Gastroesophageal sphincter (tissue), 3 donors: ENCODE results near the gene PAM.
"Not testable (repeated sequence)": the region's sequence is repeated elsewhere in the genome, so short reads cannot be mapped to it uniquely, and the experiment has no call there.

Experiments used
- EP300 ChIP-seq: sonication (generic); formaldehyde crosslinking; IDR thresholded peaks from one replicate; pipeline ENCODE4 v1.6.1; 2017; ENCODE audit warnings: antibody characterized with exemption, mild to moderate bottlenecking
- POLR2A ChIP-seq, 2 donors: fragments of 450-650 bp; IDR thresholded peaks; one replicate each; pipeline ENCODE4 v1.6.1; 2017; ENCODE audit warnings: antibody characterized with exemption in 2 of 2, mild to moderate bottlenecking in 2 of 2, moderate library complexity in 1 of 2
- POLR2AphosphoS5 ChIP-seq: sonication (generic); formaldehyde crosslinking; IDR thresholded peaks from one replicate; pipeline ENCODE4 v1.6.1; 2017; ENCODE audit warnings: antibody characterized with exemption
- TF ChIP-seq, protein P1 (sequence below), 4 experiments: fragments of 200-600 bp in 2 of 4; fragments of 450-650 bp in 2 of 4; sonication (generic) in 1 of 4; IDR thresholded peaks; one replicate each; pipeline ENCODE4 v1.5.1; 2017 to 2019; ENCODE audit warnings: antibody characterized with exemption in 4 of 4, mild to moderate bottlenecking in 2 of 4, moderate library complexity in 2 of 4

DNA sequence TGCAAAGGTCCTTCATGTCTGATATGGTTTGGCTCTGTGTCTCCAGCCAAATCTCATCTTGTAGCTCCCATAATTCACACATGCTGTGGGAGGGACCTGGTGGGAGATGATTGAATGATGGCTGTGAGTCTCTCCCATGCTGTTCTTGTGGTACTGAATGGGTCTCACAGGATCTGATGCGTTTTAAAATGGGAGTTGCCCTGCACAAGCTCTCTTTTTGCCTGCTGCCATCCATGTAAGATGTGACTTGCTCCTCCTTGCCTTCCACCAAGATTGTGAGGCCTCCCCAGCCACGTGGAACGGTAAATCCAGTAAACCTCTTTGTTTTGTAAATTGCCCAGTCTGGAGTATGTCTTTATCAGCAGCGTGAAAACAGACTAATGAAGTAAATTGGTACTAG, 318.4 kb downstream of the PAM start:
- TF ChIP-seq, protein P1, sequence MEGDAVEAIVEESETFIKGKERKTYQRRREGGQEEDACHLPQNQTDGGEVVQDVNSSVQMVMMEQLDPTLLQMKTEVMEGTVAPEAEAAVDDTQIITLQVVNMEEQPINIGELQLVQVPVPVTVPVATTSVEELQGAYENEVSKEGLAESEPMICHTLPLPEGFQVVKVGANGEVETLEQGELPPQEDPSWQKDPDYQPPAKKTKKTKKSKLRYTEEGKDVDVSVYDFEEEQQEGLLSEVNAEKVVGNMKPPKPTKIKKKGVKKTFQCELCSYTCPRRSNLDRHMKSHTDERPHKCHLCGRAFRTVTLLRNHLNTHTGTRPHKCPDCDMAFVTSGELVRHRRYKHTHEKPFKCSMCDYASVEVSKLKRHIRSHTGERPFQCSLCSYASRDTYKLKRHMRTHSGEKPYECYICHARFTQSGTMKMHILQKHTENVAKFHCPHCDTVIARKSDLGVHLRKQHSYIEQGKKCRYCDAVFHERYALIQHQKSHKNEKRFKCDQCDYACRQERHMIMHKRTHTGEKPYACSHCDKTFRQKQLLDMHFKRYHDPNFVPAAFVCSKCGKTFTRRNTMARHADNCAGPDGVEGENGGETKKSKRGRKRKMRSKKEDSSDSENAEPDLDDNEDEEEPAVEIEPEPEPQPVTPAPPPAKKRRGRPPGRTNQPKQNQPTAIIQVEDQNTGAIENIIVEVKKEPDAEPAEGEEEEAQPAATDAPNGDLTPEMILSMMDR (IDR thresholded peaks at IDR 0.05): not testable (repeated sequence)
- TF ChIP-seq EP300; POLR2AphosphoS5; POLR2A (IDR thresholded peaks at IDR 0.05): not testable (repeated sequence)
